ENCODE data around the gene ZNF121. TPM values are rescaled to one million over a fixed set of nuclear protein-coding genes. Genes with fewer than 3 reads are reported as not detected.
"Not testable (repeated sequence)": the region's sequence is repeated elsewhere in the genome, so short reads cannot be mapped to it uniquely, and the experiment has no call there.

Gene ZNF121
- total RNA-seq, 1 donor from 2014 or later = 9.5 TPM

DNA sequence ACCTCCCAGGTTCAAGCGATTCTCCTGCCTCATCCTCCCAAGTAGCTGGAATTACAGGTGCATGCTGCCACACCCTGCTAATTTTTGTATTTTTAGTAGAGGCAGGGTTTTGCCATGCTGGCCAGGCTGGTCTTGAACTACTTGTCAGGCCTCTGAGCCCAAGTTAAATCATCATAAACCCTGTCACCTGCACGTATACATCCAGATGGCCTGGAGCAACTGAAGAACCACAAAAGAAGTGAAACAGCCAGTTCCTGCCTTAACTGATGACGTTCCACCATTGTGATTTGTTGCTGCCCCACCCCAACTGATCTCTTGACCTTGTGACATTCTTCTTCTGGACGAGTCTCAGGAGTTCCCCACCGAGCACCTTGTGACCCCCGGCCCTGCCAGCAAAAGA is 45.1 kb downstream of the ZNF121 start:
- ATAC-seq; DNase-seq (ENCODE audit: low spot score): not testable (repeated sequence)

DNA sequence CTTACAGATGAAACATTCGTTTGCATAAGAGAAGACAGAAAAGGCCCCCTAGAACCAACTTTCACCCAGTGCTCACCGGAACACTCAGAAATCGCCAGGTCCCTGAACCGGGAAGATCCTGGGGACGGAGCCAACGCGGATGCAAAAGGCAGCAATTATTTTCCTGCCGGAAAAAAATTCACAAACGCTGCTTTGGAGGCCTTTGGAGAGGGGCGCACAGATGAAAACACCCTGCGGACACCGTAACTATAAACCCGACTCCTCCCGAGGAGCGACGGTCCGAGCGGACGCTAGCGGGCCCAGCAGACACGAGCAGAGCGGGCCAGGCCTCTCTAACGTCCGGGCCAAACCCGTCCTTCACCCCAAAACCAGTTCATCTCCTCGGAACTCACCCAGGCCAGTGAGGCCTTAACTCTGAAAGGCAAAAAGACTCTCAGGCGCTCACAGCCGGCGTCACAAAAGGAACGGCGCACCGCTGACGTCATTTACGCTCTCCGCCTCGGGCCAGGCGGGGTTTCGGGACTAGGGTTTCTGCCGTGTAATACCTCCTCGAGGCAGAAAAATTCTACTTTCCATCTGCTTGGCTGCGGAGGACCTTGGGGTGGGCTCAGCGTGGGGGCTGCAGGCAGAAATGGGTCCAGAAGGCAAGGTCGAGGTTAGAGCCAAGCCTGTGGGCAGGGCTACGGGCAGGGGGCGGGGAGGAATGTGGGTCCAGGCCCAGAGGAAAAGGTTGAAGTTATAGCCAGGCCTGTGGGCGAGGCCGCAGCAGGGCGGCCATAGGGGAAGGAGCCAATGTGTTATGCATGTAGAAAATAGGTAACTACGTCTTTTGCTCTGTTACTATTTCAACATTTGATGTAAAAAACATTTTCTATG is 45.9 kb downstream of the ZNF121 start, which contains the start of gene ZNF426:
Gene ZNF426 (minus strand): TSS at position 463 of the 876 bp plus-strand sequence. CDS start 2,413 bp downstream, outside the sequence.
- ATAC-seq (peak; percentile 93), DNase-seq (ENCODE audit: low spot score) (peak; percentile 79)

DNA sequence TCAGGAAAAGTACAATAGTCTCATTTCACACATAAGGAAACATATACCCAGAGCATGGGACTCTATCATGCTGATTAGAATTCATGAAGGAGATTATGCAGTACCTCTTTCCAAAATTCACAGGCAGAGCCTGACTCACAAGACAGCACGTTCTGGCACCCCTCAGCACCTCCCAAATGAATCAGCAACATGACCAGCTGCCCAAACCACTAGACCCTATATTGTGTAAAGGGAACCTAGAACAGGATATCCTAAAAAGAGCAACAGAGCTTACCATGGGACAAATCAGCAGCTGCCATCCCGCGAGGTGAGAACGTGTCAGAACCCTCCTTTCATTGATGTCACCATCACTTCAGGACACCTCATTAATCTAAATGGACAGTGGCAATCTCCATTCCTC is 48.4 kb downstream of the ZNF121 start:
- no peak for ATAC-seq
- DNase-seq (ENCODE audit: low spot score) = no peak

DNA sequence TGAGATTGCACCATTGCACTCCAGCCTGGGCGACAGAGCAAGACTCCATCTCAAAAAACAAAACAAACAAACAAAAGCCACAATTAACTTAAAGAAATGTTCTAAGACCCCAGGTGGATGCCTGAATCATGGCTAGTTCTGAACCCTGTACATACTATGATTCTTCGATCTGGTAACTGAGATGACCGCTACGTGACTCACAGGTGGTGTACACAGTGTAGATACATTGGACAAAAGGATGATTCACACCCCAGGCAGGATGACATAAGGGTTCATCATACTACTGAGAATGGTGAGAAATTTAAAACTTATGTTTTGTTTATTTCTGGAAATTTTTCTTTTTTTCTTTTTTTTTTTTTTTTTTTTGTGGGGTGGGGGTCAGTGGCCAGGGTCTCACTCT is 52.4 kb downstream of the ZNF121 start:
- no peak for DNase-seq (ENCODE audit: low spot score)
- ATAC-seq = no peak

DNA sequence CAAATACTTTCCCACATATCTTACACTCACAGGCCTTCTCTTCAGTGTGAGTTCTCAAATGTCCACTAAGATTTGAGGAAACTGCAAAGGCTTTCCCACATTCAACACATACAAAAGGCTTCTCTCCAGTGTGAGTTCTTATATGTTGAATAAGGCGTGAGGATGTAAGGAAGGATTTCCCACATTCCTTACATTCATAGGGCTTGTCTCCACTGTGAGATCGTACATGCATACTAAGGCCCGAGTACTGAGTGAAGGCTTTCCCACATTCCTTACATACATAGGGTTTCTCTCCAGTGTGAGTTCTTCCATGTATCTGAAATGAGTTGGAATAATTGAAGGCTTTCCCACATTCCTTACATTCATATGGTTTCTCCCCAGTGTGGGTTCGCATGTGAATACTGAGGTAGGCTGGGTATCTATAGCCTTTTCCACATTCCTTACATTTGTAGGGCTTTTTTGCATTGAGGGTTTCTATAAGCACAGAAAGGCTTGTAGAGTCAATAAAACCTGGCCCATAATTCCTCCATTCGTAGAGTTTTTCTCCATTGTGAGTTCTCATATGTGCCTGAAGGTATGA is 55.5 kb downstream of the ZNF121 start:
- DNase-seq (ENCODE audit: low spot score) (no peak), ATAC-seq (no peak)

DNA sequence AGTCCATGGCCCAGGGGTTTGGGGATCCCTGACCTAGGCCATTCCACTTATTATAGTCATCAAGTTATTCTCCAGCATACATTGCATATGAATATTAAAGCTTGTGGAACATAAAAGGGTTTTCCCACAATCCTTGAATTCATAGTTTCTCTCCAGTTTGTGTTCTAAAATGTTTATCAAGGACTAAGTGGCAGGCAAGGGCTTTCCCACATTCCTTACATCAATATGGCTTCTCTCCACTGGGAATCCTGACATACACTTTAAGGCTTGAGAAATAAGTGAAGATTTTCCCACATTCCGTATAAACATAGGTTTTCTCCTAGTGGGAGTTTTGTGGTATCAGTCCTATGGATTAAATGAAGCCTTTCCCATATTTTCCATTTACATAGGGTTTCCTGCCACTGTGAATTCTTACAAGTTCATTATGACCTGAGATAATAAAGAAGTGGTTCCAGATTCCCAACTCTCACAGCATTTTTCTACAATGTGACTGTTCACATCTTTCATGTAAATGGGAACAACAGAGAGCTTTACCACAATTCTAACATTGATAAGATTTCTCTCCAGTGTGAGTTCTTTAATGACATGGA is 60.3 kb downstream of the ZNF121 start:
- ATAC-seq (no peak), DNase-seq (ENCODE audit: low spot score) (no peak)

Other genes with a start within 250 kb of the ZNF121 start
- gene ZNF177, start 221.5 kb downstream of the ZNF121 start, total RNA-seq = 0.68 TPM
- gene ZNF266, start 148.9 kb downstream of the ZNF121 start, total RNA-seq = 6.4 TPM
- not detected for gene ZNF560, start 85.9 kb downstream of the ZNF121 start, total RNA-seq
- gene ZNF426, start 45.9 kb downstream of the ZNF121 start, total RNA-seq = 2.9 TPM
- gene ZNF561, start 36.7 kb upstream of the ZNF121 start, total RNA-seq = 11.5 TPM
- gene ZNF562, start 90.6 kb upstream of the ZNF121 start, total RNA-seq = 10.1 TPM
- 6.3 TPM for gene ZNF846, start 184.2 kb upstream of the ZNF121 start, total RNA-seq
- gene FBXL12, start 234.6 kb upstream of the ZNF121 start, total RNA-seq = 12.1 TPM
- 151 TPM for gene UBL5, start 243.4 kb upstream of the ZNF121 start, total RNA-seq

Data from left lobe of liver (tissue), 2 donors.